ENCODE results near the gene LECT2.

LECT2 gene

GRCh38 chr5:135985951-135986350, 31.2 kb upstream of the LECT2 start:
- in situ Hi-C loops (cut with HindIII; ENCODE audit: low pct_ligation_motif_present, low pct_unique_long_range_greater_than_20kb, low sequenced_read_pairs): no loop called here
- no peak for DNase-seq

DNA sequence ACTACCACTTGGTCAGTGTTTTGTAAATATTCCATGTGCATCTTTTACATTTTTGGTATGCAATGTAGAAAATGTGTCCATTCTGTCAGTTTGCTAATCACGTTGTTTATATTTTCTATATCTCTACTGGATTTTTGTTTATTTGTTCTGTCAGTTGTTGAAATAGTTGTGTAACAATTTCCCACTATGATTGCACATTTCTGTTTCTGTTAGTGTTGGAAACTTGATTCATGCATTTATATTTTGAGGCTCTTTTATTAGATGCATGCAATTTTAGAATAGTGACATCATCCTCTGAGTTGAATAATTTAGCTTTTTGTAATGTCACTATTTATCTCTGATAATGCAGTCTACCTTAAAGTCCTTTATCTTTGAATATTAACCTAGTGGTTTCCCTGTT, 25.8 kb upstream of the LECT2 start:
- in situ Hi-C loops (cut with HindIII; ENCODE audit: low pct_ligation_motif_present, low pct_unique_long_range_greater_than_20kb, low sequenced_read_pairs): no loop called here
- no peak for DNase-seq

DNA sequence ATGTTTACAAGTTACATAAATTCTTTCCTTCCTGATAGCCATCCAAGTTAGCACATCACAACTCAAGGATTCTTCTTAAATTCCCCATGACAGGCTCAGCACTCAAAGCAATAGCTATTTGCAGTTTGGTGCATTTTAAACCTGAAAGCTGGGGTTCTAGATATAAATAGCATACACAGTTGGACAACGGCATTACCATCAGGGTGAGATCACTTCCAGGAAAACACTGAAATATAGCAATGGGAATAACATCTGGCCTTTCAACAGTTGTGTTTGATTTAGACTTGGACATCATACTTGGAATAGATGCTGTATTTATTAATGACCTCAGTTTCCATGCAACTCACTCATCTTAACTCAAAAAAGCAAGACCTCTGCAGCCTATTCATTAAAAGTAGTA, 24.7 kb upstream of the LECT2 start:
- in situ Hi-C loops (cut with HindIII; ENCODE audit: low pct_ligation_motif_present, low pct_unique_long_range_greater_than_20kb, low sequenced_read_pairs): no loop called here
- DNase-seq: no peak

DNA sequence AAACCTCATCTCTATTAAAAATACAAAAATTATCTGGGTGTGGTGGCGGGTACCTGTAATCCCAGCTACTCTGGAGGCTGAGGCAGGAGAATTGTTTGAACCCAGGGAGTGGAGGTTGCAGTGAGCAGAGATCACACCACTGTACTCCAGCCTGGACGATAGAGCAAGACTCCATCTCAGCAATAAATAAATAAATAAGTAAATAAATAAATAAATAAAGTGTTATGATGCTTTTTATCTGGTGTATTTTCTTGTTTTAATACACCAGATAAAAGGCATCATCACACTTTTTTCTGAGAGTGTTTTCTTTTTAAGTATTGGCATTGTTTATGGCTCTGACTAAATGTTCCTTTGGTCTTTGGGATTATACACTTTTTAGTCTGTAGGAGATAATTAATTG, 24.2 kb upstream of the LECT2 start:
- in situ Hi-C loops (cut with HindIII; ENCODE audit: low pct_ligation_motif_present, low pct_unique_long_range_greater_than_20kb, low sequenced_read_pairs): no loop called here
- no peak for DNase-seq

- no peak for DNase-seq
- in situ Hi-C loops (cut with HindIII; ENCODE audit: low pct_ligation_motif_present, low pct_unique_long_range_greater_than_20kb, low sequenced_read_pairs): no loop called here
Observed at GRCh38 chr5:135978212-135978631, 23.4 kb upstream of the LECT2 start.

GRCh38 chr5:135977375-135977928, 22.7 kb upstream of the LECT2 start:
- DNase-seq: peak; percentile 75
- in situ Hi-C loops (cut with HindIII; ENCODE audit: low pct_ligation_motif_present, low pct_unique_long_range_greater_than_20kb, low sequenced_read_pairs): no loop called here

- in situ Hi-C loops (cut with HindIII; ENCODE audit: low pct_ligation_motif_present, low pct_unique_long_range_greater_than_20kb, low sequenced_read_pairs): no loop called here
- DNase-seq: no peak
Observed at GRCh38 chr5:135976216-135976615, 21.4 kb upstream of the LECT2 start.

GRCh38 chr5:135975122-135975521, 20.3 kb upstream of the LECT2 start:
- in situ Hi-C loops (cut with HindIII; ENCODE audit: low pct_ligation_motif_present, low pct_unique_long_range_greater_than_20kb, low sequenced_read_pairs): no loop called here

GRCh38 chr5:135974021-135974600, 19.3 kb upstream of the LECT2 start:
- DNase-seq: no peak
- in situ Hi-C loops (cut with HindIII; ENCODE audit: low pct_ligation_motif_present, low pct_unique_long_range_greater_than_20kb, low sequenced_read_pairs): no loop called here

More at GRCh38 chr5:135975122-135975521, 20.3 kb upstream of the LECT2 start:
- no peak for DNase-seq

GRCh38 chr5:135973323-135974020, 18.7 kb upstream of the LECT2 start:
- in situ Hi-C loops (cut with HindIII; ENCODE audit: low pct_ligation_motif_present, low pct_unique_long_range_greater_than_20kb, low sequenced_read_pairs): no loop called here

DNA sequence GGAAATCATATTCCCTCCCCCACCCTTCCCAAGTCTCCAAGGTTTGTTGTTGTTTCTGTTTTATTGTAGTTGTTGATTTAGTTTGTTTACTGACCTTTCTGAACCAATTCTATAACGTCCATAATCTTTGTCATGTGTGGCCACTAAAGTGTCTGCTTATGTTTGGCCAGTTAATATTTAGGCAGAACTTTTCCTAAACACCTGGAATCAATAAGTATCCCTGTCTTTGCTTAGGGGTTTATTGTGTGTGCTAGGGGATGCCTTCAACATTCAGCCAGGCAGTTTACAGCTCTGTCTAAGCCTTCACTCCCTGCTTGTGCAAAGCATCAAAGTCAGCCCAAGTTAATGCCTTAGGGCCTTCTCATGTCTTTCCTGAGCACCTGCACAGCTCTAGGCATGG, 16.9 kb upstream of the LECT2 start:
- in situ Hi-C loops (cut with HindIII; ENCODE audit: low pct_ligation_motif_present, low pct_unique_long_range_greater_than_20kb, low sequenced_read_pairs): no loop called here
- no peak for DNase-seq

More at GRCh38 chr5:135973323-135974020, 18.7 kb upstream of the LECT2 start:
- DNase-seq: no peak

DNA sequence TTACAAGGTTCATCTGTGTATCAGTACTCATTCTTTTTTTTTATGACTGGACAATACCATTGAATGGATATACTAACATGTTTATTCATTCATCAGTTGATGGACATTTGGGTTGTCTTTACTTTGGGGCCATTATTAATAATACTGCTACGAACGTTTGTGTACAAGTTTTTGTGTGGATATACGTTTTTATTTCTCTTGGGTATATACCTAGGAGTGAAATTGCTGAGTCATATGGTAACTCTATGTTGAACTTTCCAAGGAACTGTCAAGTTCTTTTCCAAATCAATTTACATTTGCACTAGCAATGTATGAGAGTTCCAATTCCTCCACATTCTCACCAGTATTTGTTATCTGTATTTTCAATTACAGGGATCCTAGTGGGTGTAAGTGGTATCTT, 12.0 kb upstream of the LECT2 start:
- DNase-seq: no peak
- in situ Hi-C loops (cut with HindIII; ENCODE audit: low pct_ligation_motif_present, low pct_unique_long_range_greater_than_20kb, low sequenced_read_pairs): no loop called here

DNA sequence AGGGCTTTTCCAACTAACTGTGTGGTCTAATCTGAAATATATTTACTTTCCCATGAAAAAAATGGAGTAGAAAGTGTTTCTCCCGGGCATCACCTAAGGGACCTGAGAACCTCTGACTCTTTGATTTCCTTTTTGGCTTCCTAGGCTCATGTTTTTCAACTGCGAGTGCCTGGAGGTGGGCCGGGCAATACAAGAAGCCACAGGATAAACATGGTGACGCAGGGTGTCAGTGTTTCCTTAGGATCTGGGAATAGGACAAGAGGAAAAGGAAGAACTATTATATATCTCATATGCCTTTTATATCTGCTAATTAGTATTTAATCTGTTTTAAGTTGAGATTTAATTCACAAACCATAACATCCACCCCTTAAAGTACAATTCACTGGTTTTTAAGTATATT, 11.4 kb upstream of the LECT2 start:
- DNase-seq: no peak
- in situ Hi-C loops (cut with HindIII; ENCODE audit: low pct_ligation_motif_present, low pct_unique_long_range_greater_than_20kb, low sequenced_read_pairs): no loop called here

- DNase-seq: no peak
- in situ Hi-C loops (cut with HindIII; ENCODE audit: low pct_ligation_motif_present, low pct_unique_long_range_greater_than_20kb, low sequenced_read_pairs): no loop called here
Observed at GRCh38 chr5:135965504-135965903, 10.7 kb upstream of the LECT2 start.

DNA sequence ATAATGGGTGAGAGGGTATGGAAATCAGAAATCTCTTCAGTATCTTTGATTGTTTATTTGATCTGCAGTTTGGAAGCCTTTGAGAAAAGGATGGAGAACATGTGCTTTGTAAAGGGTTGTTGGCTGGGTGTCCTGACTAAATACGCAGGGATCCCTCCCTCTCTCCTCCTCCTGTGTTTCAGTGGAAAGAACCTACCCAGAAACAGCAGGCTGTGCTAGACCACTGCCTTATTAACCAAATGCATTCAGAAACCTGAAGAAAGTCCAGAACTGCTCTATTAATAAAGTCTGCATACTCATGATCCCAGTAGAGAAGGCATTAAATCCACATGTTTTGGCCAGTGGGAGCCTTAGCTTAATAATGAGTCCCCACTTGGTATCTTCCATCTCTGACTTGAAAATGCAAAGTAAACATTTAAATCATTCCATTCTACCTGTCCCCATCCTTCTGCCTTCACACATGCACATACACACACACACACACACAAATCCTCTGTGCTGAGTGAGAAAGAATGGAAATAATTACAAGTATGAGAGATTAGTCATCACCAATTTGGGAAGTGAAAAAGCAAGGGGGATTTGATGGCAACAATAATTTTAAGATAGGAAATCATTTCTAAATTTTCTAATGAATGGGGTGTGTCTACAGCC, 10.0 kb upstream of the LECT2 start:
- in situ Hi-C loops (cut with HindIII; ENCODE audit: low pct_ligation_motif_present, low pct_unique_long_range_greater_than_20kb, low sequenced_read_pairs): no loop called here
- no peak for DNase-seq

- in situ Hi-C loops (cut with HindIII; ENCODE audit: low pct_ligation_motif_present, low pct_unique_long_range_greater_than_20kb, low sequenced_read_pairs): no loop called here
- no peak for DNase-seq
Observed at GRCh38 chr5:135955525-135955924, 742 bp upstream of the LECT2 start.

DNA sequence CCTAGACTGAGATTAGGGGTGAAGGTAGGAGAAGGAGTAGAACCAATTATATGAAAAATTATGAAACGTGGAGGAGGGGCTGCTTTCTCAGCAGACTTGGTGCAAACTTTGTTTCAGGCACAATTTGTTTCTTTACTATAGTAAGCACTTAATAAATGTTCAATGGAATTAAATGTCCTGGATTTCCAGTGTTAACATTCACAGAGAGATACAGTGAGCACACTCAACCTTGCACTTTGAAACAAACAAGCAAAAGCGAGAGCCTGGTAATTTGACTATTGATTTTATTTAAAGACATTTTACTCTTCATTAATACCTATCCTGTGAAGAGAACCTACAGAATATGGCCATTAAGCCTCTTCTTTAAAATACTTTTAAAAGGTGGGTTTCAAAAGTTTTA, 933 bp downstream of the LECT2 start:
- no peak for DNase-seq
- in situ Hi-C loops (cut with HindIII; ENCODE audit: low pct_ligation_motif_present, low pct_unique_long_range_greater_than_20kb, low sequenced_read_pairs): no loop called here

DNA sequence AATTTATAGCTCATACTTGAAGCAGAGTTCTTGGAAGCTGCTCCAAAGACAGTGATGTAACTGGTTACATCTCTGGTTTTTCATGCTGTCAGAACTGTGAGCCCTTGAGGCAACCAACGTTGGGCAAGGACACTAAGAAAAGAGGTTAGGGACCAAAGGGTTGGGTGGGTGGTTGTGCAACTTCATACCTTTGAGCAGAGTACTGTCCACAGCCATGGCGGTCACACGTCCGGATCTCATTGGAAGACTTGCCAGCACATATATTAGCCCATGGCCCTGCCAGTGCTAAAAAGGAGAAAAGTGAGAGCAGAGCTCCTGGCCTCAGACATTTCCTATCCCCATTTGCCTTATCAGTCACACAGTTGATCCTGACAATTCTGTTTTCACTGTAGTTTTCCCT, 2.1 kb downstream of the LECT2 start:
- in situ Hi-C loops (cut with HindIII; ENCODE audit: low pct_ligation_motif_present, low pct_unique_long_range_greater_than_20kb, low sequenced_read_pairs): no loop called here
- no peak for DNase-seq

DNA sequence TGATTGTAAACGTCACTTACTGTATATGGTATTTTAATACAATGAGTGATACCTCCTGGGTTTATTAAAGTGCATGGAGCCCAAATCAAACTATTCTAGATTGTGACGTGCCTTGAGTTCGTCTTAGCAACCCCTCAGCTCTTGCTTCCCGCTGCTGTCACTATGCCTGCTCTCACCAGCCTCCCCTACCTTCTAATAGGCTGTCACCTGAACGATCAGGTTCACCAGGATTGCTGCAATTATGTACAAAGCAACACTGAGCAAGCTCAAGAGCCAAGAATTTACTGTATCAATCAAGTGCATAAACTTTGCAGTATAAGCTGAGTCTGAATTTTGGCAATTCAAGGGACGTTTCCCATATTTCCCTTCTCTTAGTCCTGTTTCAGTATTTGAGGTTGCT, 3.0 kb downstream of the LECT2 start:
- no peak for DNase-seq

GRCh38 chr5:135951257-135951656, 3.5 kb downstream of the LECT2 start:
- no peak for DNase-seq
- in situ Hi-C loops (cut with HindIII; ENCODE audit: low pct_ligation_motif_present, low pct_unique_long_range_greater_than_20kb, low sequenced_read_pairs): no loop called here

More for the DNA sequence above, 3.0 kb downstream of the LECT2 start:
- in situ Hi-C loops (cut with HindIII; ENCODE audit: low pct_ligation_motif_present, low pct_unique_long_range_greater_than_20kb, low sequenced_read_pairs): no loop called here

Measured in ACHN (cell line).